ENCODE results near the gene RGS21. TPM values are rescaled to one million over a fixed set of nuclear protein-coding genes. Genes with fewer than 3 reads are reported as not detected.

Gene RGS21
- total RNA-seq, 6 donors from 2014 or later: not detected

- Histone ChIP-seq H3K4me1 (no peaks in the 10 kb centered on the region), H3K4me3 (no peak overlapping the region), H3K9me3 (peaks cover 0 to 4% (median 0%) of the 10 kb centered on the region in 4 donors), H3K27ac (no peak overlapping the region), H3K36me3 (no peaks in the 10 kb centered on the region), H3K27me3 (no peaks in the 10 kb centered on the region)
- TF ChIP-seq POLR2A (IDR thresholded peaks at IDR 0.05): no peak
- no peak for TF ChIP-seq POLR2AphosphoS5 (IDR thresholded peaks at IDR 0.05)
- TF ChIP-seq EP300 (IDR thresholded peaks at IDR 0.05): no peak
- TF ChIP-seq CTCF (IDR thresholded peaks at IDR 0.05): no peak
- WGBS, 2 donors: 80 to 91% methylated on average over 1 of the region's 1 CpG
- DNase-seq: no peak
- no peak for ATAC-seq (ENCODE audit: low FRiP score in 2 of 2)
These were observed 69.4 kb downstream of the RGS21 start for GRCh38 chr1:192386051-192386650.

- no peak for ATAC-seq (ENCODE audit: low FRiP score in 2 of 2)
- DNase-seq: no peak
- H3K4me1 ChIP-seq: no peaks in the 10 kb centered on the region
- no peak overlapping the region for H3K4me3 ChIP-seq
- H3K27me3 ChIP-seq: no peaks in the 10 kb centered on the region
- no peak for TF ChIP-seq POLR2A (IDR thresholded peaks at IDR 0.05)
- TF ChIP-seq EP300 (IDR thresholded peaks at IDR 0.05): no peak
- no peak for TF ChIP-seq CTCF (IDR thresholded peaks at IDR 0.05)
- no peak for TF ChIP-seq POLR2AphosphoS5 (IDR thresholded peaks at IDR 0.05)
- 69 to 82% methylated on average over 2 of the region's 2 CpGs for WGBS, 2 donors
- H3K9me3 ChIP-seq: no peaks in the 10 kb centered on the region
- no peak overlapping the region for H3K27ac ChIP-seq
- no peaks in the 10 kb centered on the region for H3K36me3 ChIP-seq
These were observed 78.4 kb downstream of the RGS21 start for GRCh38 chr1:192395211-192395610.

- TF ChIP-seq POLR2AphosphoS5 (IDR thresholded peaks at IDR 0.05) (no peak), EP300 (IDR thresholded peaks at IDR 0.05) (no peak), CTCF (IDR thresholded peaks at IDR 0.05) (no peak), POLR2A (IDR thresholded peaks at IDR 0.05) (no peak)
These were observed 79.1 kb downstream of the RGS21 start for GRCh38 chr1:192395895-192396294.

GRCh38 chr1:192399161-192399560, 82.4 kb downstream of the RGS21 start:
- DNase-seq: no peak
- H3K36me3 ChIP-seq: no peaks in the 10 kb centered on the region
- no peaks in the 10 kb centered on the region for H3K4me1 ChIP-seq

More at GRCh38 chr1:192395895-192396294, 79.1 kb downstream of the RGS21 start:
- Histone ChIP-seq H3K9me3 (no peaks in the 10 kb centered on the region), H3K4me1 (no peaks in the 10 kb centered on the region), H3K36me3 (no peaks in the 10 kb centered on the region), H3K4me3 (no peak overlapping the region), H3K27me3 (no peaks in the 10 kb centered on the region), H3K27ac (no peak overlapping the region)
- WGBS, 2 donors: 63 to 67% methylated on average over 3 of the region's 3 CpGs
- no peak for ATAC-seq (ENCODE audit: low FRiP score in 2 of 2)
- DNase-seq: no peak

More at GRCh38 chr1:192399161-192399560, 82.4 kb downstream of the RGS21 start:
- Histone ChIP-seq H3K27ac (no peak overlapping the region), H3K27me3 (no peaks in the 10 kb centered on the region), H3K4me3 (no peak overlapping the region), H3K9me3 (no peaks in the 10 kb centered on the region)
- no peak for ATAC-seq (ENCODE audit: low FRiP score in 2 of 2)
- TF ChIP-seq POLR2A (IDR thresholded peaks at IDR 0.05): no peak
- no peak for TF ChIP-seq POLR2AphosphoS5 (IDR thresholded peaks at IDR 0.05)
- no peak for TF ChIP-seq EP300 (IDR thresholded peaks at IDR 0.05)
- TF ChIP-seq CTCF (IDR thresholded peaks at IDR 0.05): no peak
- 31 to 40% methylated on average over 4 of the region's 4 CpGs for WGBS, 2 donors
